ENCODE data around the gene C12orf43.

C12orf43 gene

DNA sequence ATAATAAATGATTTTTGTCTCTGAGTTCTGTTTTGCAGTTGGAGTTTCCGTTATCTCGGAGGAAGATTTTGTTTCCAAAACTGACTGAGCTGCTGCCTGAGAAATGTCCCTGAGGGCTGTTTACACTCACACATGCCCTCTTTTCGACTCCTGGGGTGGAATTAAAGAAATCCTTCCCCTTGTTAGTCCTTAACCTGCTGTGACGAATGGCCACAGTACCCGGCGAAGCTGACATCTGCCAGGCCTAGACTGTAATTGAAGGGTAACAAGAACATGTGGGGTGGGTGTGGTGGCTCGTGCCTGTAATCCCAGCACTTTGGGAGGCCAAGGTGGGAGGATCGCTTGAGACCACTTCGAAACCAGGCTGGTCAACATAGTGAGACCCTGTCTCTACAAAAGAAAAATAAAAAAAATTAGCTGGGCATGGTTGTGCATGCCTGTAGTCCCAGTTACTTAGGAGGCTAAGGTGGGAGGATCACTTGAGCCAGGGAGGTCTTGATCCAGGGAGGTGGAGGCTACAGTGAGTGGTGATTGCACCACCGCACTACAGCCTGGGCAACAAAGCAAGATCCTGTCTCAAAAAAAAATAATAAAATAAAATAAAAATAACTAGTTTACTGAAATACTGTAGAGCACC, 14.4 kb upstream of the C12orf43 start:
- DNase-seq: no peak

DNA sequence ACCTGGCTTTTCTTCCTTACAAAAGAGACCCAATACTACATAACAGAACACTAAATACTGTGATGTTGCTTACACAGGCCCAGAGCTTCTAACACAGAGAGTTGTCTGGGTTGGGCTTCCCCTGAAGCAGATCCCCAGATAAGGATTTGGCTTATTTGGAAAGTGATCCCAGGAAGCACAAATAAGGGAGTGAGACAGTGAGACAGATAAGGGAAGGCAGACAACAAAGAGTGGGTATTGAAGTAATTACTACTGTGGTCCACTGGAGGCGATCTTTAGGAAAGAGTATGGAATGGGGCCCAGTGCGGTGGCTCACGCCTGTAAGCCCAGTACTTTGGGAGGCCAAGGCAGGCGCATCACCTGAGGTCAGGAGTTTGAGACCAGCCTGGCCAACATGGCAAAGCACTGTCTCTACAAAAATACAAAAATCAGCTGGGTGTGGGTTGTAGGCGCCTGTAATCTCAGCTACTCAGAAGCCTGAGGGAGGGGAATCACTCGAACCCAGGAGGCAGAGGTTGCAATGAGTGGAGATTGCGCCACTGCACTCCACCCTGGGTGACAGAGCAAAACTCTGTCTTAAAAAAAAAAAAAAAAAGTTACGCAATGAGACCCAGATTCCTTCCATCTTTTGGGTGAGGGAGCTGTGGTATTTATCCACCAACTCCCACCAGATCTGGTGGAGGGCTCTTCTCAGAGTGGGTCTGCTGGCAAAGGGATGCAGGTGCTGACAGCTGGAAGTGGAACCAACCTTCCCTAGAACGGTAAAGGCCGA, 10.2 kb upstream of the C12orf43 start:
- DNase-seq: no peak

DNA sequence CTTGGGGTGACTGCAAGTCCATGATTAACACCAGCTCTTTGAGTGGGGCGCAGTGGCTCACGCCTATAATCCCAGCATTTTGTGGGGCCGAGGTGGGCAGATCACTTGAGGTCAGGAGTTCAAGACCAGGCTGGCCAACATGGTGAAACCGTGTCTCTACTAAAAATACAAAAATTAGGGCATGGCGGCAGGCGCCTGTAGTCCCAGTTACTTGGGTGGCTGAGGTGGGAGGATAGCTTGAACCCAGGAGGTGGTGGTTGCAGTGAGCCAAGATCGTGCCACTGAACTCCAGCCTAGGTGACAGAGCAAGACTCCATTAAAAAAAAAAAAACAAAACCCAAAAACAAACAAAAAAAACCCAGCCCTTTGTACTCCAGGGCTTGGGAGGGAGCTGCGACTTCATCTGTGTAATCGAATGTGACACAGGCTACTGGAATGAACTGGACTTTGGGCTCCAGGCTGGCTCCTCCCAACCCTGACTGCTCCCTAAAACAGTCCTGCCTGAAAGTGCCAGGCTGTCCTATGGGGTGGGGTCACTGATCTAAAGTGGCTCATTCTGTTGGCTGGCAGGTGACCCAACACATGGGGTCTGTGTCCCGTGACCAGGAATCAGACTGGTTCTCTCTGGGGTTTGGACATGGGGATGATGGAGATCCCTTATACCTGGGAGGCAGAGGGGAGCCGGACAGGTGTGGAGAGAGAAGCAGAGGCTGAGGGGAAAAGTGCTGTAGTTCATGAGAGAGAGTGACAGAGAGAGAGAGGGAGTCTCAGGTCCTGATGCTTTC, 9.3 kb upstream of the C12orf43 start:
- no peak for DNase-seq

DNA sequence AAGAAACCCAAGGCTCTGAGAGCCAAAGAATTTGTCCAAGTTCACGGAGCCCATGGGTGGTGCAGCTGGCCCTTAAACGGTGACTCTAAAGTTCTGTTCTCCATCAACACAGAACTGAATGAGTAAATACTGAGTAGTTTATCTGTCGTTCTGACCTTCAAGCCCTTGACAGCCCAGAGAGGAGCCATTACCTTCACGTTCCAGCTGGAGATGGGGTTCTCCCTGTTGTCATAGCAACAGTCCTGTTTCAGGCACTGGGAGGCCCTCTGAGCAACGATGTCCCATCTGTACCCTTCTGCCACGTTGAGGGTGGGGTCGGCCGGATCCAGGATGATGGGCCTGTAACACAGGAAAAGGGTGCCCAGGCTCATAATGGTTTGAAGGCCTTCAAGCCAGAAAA, 7.5 kb upstream of the C12orf43 start:
- DNase-seq: no peak

DNA sequence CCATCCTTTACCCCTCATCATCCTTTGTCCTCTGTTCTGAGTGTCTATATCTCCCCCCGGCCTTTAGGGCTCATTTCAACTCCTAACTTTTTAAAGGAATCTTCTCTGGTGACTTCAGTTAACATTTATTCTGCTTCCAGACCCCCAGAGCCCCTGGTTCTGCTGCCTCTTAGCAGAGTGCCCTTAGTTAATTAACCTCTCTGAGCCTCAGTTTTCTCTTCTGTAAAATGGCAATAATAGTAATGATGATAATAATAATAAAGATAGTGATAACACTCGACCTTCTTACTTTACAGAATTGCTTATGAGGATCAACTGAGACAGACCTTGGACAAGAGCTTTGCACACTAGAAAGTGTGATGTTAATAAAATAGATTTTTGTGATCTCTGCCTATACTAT, 6.4 kb upstream of the C12orf43 start:
- no peak for DNase-seq

DNA sequence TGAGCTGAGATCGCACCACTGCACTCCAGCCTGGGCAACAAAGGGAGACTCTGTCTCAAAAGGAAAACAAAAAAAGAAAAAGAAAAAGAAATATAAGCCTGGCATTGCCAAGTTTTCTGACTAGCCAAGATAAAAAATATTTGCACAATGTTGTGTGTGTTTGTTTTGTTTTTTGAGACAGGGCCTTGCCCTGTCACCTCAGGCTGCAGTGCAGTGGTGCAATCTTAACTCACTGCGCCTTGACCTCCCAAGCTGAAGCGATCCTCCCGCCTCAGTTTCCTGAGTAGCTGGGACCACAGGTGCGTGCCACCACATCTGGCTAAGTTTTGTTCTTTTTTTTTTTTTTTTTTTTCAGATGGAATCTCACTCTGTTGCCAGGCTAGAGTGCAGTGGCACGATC, 5.5 kb upstream of the C12orf43 start:
- no peak for DNase-seq

DNA sequence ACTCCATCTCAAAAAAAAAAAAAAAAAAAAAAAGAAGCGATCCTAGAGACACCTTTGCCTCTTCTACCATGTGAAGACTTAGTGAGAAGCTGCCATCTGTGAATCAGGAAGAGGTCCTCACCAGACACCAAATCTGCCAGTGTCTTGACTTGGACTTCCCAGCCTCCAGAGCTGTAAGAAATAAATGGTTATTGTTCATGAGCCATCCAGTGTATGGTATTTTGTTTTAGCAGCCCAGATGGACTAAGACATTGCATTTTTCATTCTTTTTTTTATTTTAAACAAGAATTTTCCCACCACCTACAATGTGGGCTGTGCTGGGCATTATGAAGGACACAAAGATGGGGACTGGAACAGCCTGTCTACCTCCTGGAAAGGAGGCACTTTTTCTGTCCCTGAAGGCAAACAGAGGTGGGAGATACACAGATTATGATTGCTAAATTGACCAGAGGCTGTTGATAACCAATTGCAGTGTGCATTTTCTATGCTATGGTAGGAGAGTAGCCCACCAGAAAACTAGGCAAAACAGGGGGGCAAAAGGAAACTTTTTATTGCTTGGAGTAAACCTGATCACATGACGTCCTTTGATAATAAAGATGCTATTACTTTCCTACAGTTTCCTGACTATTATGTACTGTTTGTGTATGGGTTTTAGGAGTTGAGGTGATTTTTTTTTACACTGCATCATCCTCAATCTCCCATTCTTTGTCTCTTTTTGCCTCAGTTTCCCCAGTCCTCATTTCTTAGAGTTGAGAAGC, 2.8 kb upstream of the C12orf43 start:
- DNase-seq: no peak

DNA sequence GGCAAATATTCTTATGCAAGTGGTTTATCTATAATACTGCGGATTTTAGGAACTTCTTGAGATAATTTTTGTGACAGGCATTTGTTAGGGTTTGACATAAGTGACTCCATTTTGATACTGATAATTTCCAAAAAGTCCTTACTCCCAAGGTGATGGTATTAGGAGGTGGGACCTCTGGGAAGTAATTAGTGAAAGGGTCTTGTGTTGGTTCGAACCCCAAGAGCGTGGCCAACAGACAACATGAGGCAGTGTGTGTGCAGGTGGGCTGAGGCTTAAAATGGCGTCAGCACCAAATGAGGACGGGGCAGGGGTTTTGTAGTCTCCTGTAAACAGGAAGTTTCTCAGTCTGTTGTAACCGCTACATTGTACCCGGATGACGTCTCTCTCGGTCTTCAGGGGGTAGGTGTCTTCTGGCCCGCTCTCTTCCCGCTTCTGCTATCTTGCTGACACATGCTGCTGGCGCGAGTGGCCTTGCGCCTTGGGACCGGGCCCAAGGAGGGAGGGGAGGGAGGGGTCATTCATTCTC, 1.7 kb upstream of the C12orf43 start:
- no peak for DNase-seq

DNA sequence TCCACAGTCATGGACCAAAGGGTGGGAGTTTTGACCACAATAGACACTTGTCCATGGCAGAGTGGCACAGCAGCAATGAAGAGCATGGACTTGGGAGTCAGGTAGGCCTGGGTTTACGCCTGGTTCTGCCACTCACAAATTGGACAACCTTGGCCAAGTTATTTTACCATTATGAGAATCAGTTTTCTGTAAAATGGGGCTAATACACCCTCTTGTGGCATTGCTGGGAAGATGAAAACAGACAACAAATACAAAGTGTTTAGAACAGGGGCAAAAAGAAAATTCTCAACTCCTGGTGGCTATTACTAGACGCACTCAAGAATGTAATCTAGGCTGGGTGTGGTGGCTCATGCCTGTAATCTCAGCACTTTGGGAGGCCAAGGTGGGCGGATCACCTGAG, 2.6 kb downstream of the C12orf43 start:
- DNase-seq: no peak

DNA sequence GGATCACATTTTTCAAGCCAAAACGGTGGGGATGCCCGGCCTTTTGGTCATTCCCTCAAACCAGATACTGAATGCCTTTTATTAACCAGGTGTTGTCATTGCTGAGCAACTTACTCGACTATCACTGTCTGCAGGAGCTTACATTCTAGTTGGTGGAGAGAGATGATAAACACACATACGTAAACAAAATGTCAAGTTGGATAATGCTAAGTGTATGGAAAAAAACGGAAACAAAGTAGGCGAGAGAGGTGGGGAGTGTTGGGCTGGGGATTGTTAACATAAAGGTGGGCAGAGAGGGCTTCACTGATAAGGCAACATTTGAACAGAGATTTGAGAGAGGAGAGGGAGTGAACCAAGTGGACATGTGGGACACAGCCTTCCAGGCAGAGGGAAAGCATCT, 4.5 kb downstream of the C12orf43 start:
- no peak for DNase-seq

DNA sequence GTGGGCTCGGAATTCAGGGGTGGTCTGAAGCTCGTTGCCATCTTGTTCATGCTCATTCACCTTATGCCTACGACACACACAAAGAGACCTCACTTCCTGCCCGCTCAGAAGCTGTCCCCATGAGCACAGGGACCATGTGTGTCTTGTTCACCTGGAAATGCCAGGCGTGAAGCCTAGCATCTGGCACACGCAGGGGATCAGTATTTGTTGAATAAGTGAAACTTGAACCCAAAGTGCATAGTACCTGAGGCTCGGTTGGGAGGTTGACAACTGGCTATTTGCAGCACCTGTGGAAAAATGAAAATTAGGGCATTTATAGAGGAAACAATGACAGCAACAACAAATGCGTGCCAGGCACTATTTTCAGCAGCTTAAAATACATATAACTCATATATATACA, 5.4 kb downstream of the C12orf43 start:
- DNase-seq: no peak

DNA sequence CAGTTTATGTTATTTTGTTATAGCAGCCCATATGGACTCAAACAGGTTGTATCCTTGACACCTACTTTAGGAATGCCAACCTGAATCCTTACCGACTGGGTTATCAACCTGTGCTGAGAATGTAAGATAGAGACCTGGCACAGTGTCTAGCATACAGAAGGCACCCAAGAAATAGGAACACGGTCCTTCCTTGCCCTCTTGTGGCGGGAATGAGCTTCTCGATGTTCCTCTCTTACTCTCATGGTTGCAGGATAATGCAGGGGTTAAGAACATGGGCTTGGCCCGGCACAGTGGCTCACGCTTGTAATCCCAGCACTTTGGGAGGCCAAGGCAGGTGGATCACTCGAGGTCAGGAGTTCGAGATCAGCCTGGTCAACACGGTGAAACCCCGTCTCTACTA, 6.5 kb downstream of the C12orf43 start:
- no peak for DNase-seq

DNA sequence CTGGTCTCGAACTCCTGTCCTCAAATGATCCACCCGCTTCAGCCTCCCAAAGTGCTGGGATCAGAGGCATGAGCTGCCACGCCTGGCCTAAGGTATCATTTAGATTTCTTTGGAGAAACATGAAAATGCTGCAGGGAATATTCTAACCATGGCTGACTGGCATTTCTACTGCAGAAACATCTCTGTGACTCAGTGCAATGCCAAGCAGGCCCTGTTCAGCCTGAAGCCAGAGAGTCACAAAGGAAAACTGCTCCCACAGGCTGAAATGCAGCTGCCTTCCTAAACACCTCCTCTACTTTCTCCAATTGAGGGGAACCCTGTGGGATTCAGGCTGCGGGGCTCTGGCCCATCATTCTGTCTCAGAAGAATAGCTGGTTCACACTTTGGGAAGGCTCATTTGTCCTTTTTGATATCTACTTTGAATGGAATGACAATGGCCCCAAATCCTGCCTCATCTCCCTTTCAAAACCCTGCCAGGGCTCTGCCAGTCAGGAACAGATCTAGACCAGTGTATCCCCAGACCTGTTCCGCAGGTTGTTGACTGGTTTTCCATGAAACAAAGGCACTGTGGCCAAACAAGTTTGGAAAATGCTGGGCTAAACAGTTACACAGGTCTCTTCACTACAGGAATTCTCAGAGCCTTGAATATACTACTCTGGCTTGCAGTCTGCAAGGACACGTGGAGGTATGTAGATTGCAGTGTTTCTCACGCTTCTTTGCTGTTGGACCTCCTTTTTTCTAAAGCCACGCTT, 7.8 kb downstream of the C12orf43 start:
- no peak for DNase-seq

DNA sequence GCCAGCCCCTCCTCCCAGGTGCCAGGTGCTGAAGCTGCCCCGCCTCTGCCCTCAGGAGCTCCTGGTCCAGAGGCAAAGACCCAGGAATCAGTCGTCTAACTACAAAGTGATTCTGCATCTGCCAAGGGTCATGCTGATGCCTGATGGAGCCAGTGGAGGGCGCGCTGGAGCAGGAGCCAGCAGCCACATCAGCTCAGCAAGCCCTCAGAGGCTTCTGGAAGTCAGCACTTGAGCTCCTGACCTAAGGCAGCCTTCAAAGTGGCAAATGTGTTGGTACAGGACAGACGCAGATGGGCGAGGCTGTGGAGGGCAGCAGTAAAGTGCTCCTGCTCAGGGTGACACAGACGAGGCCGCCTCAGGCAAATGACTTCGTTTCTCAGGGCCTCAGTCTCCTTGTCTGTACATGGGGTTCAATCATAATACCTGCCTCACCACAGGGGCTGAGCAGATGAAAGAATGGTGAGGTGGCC, 10.9 kb downstream of the C12orf43 start:
- no peak for DNase-seq

DNA sequence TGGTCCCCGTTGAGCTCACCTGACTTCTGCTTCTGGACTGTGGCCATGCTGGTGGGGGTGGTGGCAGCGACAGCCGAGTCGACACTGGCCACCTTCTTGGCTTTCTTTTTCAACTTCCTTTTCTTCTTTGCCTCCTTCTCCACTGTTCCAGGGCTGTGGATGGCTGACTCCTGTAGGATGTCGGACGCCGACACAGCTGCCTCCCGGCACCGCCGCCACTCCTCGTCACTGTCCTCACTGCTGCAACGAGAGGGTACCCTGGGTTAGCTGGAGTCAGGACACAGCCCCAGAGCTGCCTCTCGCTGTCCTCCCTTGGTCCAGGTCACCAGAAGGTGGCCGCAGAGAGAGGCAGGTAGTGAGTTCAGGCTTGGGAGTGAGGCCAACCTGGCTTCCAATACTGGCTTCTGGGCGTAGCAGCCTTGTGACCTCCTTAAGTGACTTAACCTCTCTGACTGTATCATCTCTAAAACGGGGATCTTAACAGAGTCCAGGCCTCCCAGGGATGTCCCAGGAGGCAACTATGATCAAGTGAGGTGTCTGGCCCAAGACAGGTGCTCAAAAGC, 12.0 kb downstream of the C12orf43 start:
- DNase-seq: no peak

DNA sequence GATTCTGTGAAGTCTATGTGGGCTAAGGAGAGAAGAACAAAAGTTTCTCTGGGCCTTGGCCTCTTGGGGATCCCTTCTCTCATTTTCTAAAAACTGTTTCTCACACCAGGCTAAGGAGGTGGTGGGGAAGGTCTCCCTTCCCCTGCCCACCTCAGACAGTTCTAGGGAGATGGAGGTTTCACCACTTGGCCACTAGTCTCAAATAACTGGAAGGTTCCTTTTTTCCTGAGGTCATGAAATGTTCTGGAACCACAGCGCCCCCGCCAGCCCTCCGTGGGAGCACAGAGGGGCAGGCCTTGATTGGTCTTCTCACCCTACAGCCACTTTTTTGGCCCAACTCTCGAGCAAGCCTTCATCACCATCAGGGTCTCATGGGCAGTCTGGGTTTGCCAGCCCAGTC, 12.6 kb downstream of the C12orf43 start:
- DNase-seq: no peak

DNA sequence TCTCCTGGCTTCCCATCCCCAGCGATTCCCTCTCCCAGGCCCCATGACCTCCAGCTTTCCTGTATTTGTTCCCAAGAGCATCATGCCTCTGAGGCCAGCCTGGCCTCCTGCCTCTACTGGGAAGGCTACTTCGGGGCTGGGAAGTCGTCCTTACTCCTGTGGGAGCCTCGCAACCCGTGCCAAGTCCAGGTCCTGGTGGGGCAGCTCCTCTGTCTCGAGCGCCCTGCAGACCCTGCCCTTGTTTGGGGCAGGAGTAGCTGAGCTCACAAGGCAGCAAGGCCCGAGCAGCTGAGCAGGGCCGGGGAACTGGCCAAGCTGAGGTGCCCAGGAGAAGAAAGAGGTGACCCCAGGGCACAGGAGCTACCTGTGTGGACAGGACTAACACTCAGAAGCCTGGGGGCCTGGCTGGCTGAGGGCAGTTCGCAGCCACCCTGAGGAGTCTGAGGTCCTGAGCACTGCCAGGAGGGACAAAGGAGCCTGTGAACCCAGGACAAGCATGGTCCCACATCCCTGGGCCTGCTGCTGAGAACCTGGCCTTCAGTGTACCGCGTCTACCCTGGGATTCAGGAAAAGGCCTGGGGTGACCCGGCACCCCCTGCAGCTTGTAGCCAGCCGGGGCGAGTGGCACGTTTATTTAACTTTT, 14.3 kb downstream of the C12orf43 start:
- DNase-seq: no peak

DNA sequence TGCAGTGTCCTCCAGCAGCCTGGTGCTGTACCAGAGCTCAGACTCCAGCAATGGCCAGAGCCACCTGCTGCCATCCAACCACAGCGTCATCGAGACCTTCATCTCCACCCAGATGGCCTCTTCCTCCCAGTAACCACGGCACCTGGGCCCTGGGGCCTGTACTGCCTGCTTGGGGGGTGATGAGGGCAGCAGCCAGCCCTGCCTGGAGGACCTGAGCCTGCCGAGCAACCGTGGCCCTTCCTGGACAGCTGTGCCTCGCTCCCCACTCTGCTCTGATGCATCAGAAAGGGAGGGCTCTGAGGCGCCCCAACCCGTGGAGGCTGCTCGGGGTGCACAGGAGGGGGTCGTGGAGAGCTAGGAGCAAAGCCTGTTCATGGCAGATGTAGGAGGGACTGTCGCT, 15.2 kb downstream of the C12orf43 start:
- DNase-seq: no peak

DNA sequence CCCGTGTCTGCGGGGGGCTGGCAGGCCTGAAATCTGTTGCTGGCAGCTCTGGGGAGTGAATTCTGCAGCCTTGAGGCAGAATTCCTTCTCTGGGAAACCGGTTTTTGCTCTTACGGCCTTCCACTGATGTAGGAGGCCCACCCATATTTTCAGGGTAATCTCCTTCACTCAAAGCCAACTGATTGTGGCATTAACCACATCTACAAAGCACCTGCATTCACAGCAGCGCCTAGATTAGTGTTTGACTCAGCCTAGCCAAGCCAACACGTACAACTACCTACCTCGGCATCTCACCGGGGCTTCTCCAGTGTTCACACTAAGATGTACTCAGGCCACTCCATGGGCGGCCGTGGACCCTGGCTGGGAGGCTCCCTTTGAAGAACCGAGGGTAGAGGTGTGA, 15.8 kb downstream of the C12orf43 start:
- DNase-seq: no peak

DNA sequence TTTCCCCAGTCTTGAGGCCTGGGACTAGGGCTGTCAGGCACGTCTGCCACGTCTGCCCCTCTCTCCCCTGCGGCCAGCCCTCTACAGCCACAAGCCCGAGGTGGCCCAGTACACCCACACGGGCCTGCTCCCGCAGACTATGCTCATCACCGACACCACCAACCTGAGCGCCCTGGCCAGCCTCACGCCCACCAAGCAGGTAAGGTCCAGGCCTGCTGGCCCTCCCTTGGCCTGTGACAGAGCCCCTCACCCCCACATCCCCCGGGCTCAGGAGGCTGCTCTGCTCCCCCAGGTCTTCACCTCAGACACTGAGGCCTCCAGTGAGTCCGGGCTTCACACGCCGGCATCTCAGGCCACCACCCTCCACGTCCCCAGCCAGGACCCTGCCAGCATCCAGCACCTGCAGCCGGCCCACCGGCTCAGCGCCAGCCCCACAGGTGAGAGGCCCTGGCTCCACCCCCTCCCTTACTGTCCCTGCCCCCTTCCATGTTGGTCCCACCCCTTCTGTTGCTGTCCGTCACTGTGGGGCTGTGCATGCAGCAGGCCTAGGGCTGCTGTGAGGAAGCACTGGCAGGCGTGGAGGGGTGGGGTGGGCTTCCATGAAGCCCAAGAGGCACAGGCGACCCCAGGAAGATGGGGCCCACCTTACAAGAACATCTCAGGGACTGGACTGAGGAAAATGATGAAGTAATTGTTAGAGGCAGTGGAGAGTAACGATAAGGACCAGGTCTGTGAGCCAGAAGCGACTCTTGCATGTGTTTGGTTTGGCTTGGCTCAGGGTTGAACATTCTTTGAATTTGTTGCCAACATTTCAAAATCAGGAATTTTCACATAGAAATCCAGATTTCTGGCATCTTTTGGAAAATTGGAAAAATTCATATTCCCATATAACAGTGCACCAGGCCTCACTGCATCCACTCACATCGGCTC, 16.8 kb downstream of the C12orf43 start:
- DNase-seq: no peak

Measured in GOT3 (cell line).